H9 (cell line): ENCODE data around the gene DUOX2. TPM values are rescaled to one million over a fixed set of nuclear protein-coding genes. Genes with fewer than 3 reads are reported as not detected.

Source experiments
- DNase-seq: peaks from one replicate; pipeline ENCODE4 v3.0.0-alpha.2; 2017
- H2AFZ ChIP-seq: one replicate; pipeline ENCODE4 v1.6.1; 2013; ENCODE audit warnings: mild to moderate bottlenecking, low read length, control low read depth, moderate library complexity
- H2AK5ac ChIP-seq: 2 replicates; pipeline ENCODE4 v1.6.1; 2013; ENCODE audit warnings: low read length, control low read depth, mixed read lengths; ENCODE audit not compliant: insufficient read length
- H2BK120ac ChIP-seq: one replicate; pipeline ENCODE4 v1.6.1; 2013; ENCODE audit warnings: low read depth, mild to moderate bottlenecking, low read length, control low read depth, inconsistent platforms; ENCODE audit not compliant: poor library complexity, severe bottlenecking
- H2BK12ac ChIP-seq: 2 replicates; pipeline ENCODE4 v1.6.1; 2013; ENCODE audit warnings: low read length, control low read depth, mixed read lengths, low read depth; ENCODE audit not compliant: insufficient read length
- H2BK15ac ChIP-seq: 2 replicates; pipeline ENCODE4 v1.6.1; 2013; ENCODE audit warnings: low read depth, low read length, control low read depth
- H2BK20ac ChIP-seq: one replicate; pipeline ENCODE4 v1.6.1; 2013; ENCODE audit warnings: low read depth, mild to moderate bottlenecking, low read length, control low read depth, inconsistent platforms; ENCODE audit not compliant: poor library complexity, severe bottlenecking
- H2BK5ac ChIP-seq: 2 replicates; pipeline ENCODE4 v1.6.1; 2013; ENCODE audit warnings: low read length, control low read depth, mixed read lengths; ENCODE audit not compliant: insufficient read length
- H3K14ac ChIP-seq: 2 replicates; pipeline ENCODE4 v1.6.1; 2013; ENCODE audit warnings: low read length, control low read depth; ENCODE audit not compliant: insufficient read depth
- H3K18ac ChIP-seq: 2 replicates; pipeline ENCODE4 v1.6.1; 2013; ENCODE audit warnings: low read depth, mild to moderate bottlenecking, mixed read lengths, low read length, control low read depth; ENCODE audit not compliant: insufficient read length
- H3K23ac ChIP-seq: 2 replicates; pipeline ENCODE4 v1.6.1; 2013; ENCODE audit warnings: low read length, control low read depth, mixed read lengths, low read depth; ENCODE audit not compliant: insufficient read length
- H3K23me2 ChIP-seq: 2 replicates; pipeline ENCODE4 v1.6.1; 2013; ENCODE audit warnings: low read depth, mild to moderate bottlenecking, mixed read lengths, low read length, control low read depth; ENCODE audit not compliant: insufficient read length, poor library complexity, severe bottlenecking
- H3K27ac ChIP-seq: 2 replicates; pipeline ENCODE4 v1.5.1; 2013; ENCODE audit warnings: low read length, control low read depth, mixed read lengths, low read depth; ENCODE audit not compliant: insufficient read length
- H3K27me3 ChIP-seq: 2 replicates; pipeline ENCODE4 v1.6.1; 2013; ENCODE audit warnings: low read length, control low read depth, inconsistent platforms; ENCODE audit not compliant: insufficient read depth
- H3K4ac ChIP-seq: 2 replicates; pipeline ENCODE4 v1.6.1; 2013; ENCODE audit warnings: low read depth, mild to moderate bottlenecking, control low read depth, inconsistent platforms, low read length, moderate library complexity
- H3K4me1 ChIP-seq: 2 replicates; pipeline ENCODE4 v1.6.1; 2013; ENCODE audit warnings: low read length, control low read depth, inconsistent platforms; ENCODE audit not compliant: insufficient read depth
- H3K4me2 ChIP-seq: 2 replicates; pipeline ENCODE4 v1.6.1; 2013; ENCODE audit warnings: low read length, control low read depth, mixed read lengths; ENCODE audit not compliant: insufficient read length, insufficient read depth
- H3K56ac ChIP-seq: 2 replicates; pipeline ENCODE4 v1.6.1; 2013; ENCODE audit warnings: low read depth, mild to moderate bottlenecking, mixed read lengths, low read length, control low read depth; ENCODE audit not compliant: insufficient read length
- H3K79me1 ChIP-seq: 2 replicates; pipeline ENCODE4 v1.6.1; 2013; ENCODE audit warnings: low read depth, mild to moderate bottlenecking, moderate library complexity, low read length, control low read depth, inconsistent platforms; ENCODE audit not compliant: insufficient read depth, poor library complexity, severe bottlenecking
- H3K79me2 ChIP-seq: 2 replicates; pipeline ENCODE4 v1.6.1; 2013; ENCODE audit warnings: low read length, control low read depth, inconsistent platforms; ENCODE audit not compliant: insufficient read depth
- H3K9ac ChIP-seq: 2 replicates; pipeline ENCODE4 v1.6.1; 2013; ENCODE audit warnings: low read length, control low read depth, mixed read lengths; ENCODE audit not compliant: insufficient read length; ENCODE audit errors: extremely low read depth
- H3K9me3 ChIP-seq: one replicate; pipeline ENCODE4 v1.6.1; 2013; ENCODE audit warnings: low read depth, low read length, inconsistent platforms; ENCODE audit not compliant: control insufficient read depth
- H3T11ph ChIP-seq: one replicate; pipeline ENCODE4 v1.6.1; 2013; ENCODE audit warnings: mild to moderate bottlenecking, low read length, control low read depth, inconsistent platforms
- H4K20me1 ChIP-seq: one replicate; pipeline ENCODE4 v1.6.1; 2013; ENCODE audit not compliant: control insufficient read depth, insufficient read length, insufficient read depth
- H4K5ac ChIP-seq: 2 replicates; pipeline ENCODE4 v1.6.1; 2013; ENCODE audit warnings: low read depth, mild to moderate bottlenecking, mixed read lengths, low read length, control low read depth; ENCODE audit not compliant: insufficient read length
- H4K8ac ChIP-seq: replicated peaks from 2 replicates; pipeline ENCODE4 v1.6.1; 2013; ENCODE audit warnings: low read length, control low read depth, mixed read lengths, low read depth; ENCODE audit not compliant: insufficient read length
- H4K91ac ChIP-seq: 2 replicates; pipeline ENCODE4 v1.6.1; 2013; ENCODE audit warnings: low read depth, mild to moderate bottlenecking, moderate library complexity, mixed read lengths, low read length, control low read depth; ENCODE audit not compliant: insufficient read length
- H3K27ac Mint-ChIP-seq, 3 experiments: 2 replicates in 2 of 3; 3 replicates in 1 of 3; pipeline ENCODE4 v1.8.0; 2020 to 2021; ENCODE audit warnings: mixed read lengths in 3 of 3, mild to moderate bottlenecking in 1 of 3, moderate library complexity in 1 of 3
- H3K27me3 Mint-ChIP-seq: 2 replicates; pipeline ENCODE4 v1.8.0; 2021; ENCODE audit warnings: low read depth, mild to moderate bottlenecking, moderate library complexity, mixed read lengths
- H3K36me3 Mint-ChIP-seq, 3 experiments: 2 replicates in 2 of 3; 3 replicates in 1 of 3; pipeline ENCODE4 v1.8.0; 2020 to 2021; ENCODE audit warnings: low read depth in 3 of 3, mixed read lengths in 3 of 3; ENCODE audit not compliant: insufficient read depth in 1 of 3
- H3K4me1 Mint-ChIP-seq, 2 experiments: 2 replicates each; pipeline ENCODE4 v1.8.0; 2020; ENCODE audit warnings: mixed read lengths in 2 of 2
- H3K4me3 Mint-ChIP-seq, 2 experiments: 2 replicates in 1 of 2; 3 replicates in 1 of 2; pipeline ENCODE4 v1.8.0; 2020 to 2021; ENCODE audit warnings: mild to moderate bottlenecking in 2 of 2, mixed read lengths in 2 of 2, moderate library complexity in 1 of 2
- H3K9me3 Mint-ChIP-seq, 2 experiments: 2 replicates in 1 of 2; 3 replicates in 1 of 2; pipeline ENCODE4 v1.8.0; 2020; ENCODE audit warnings: mild to moderate bottlenecking in 2 of 2, mixed read lengths in 2 of 2, moderate library complexity in 1 of 2
- CTCF ChIP-seq: fragments of 200-600 bp; sonication (generic); conservative IDR thresholded peaks from 3 replicates; pipeline ENCODE4 v1.8.0; 2021; ENCODE audit warnings: antibody characterized with exemption, mild to moderate bottlenecking
- WGBS: extraction: QIAGEN DNeasy Blood & Tissue Kit; methylation state at CpG from one replicate; pipeline ENCODE4 v1.1.7; 2013; ENCODE audit warnings: missing lambda C conversion rate, low lambda C conversion rate, mixed read lengths; ENCODE audit not compliant: insufficient read length; ENCODE audit errors: extremely low coverage; 5-methylcytosine and 5-hydroxymethylcytosine counted together
- total RNA-seq: library from RNA; stranded (reverse); gene quantifications from 2 replicates; pipeline ENCODE4 v1.2.1, GENCODE V29; 2021

Gene DUOX2
- total RNA-seq, 1 experiment from 2014 or later, result 0.42 TPM

GRCh38 chr15:45088801-45089711 lies 24.9 kb downstream of the DUOX2 start:
- no peaks in the 10 kb centered on the region for H3K27me3 ChIP-seq
- no peak overlapping the region for H2BK5ac ChIP-seq
- H4K91ac ChIP-seq, result no peak overlapping the region
- no peak overlapping the region for H3K14ac ChIP-seq
- H3K9ac ChIP-seq, result no peak overlapping the region
- Mint-ChIP-seq H3K9me3 (no peaks in the 10 kb centered on the region), H3K4me1 (no peaks in the 10 kb centered on the region), H3K4me3 (no peak overlapping the region), H3K27me3 (peaks cover 25% of the 10 kb centered on the region), H3K36me3 (no peaks in the 10 kb centered on the region), H3K27ac (no peak overlapping the region)
- H3K4me2 ChIP-seq, result no peak overlapping the region
- no peak overlapping the region for H4K8ac ChIP-seq
- no peak overlapping the region for H2AFZ ChIP-seq
- TF ChIP-seq CTCF, result no peak
- H3K18ac ChIP-seq, result no peak overlapping the region
- H3K27ac ChIP-seq, result no peak overlapping the region
- no peak overlapping the region for H3K23ac ChIP-seq
- H3T11ph ChIP-seq, result no peak overlapping the region
- no peaks in the 10 kb centered on the region for H3K79me2 ChIP-seq
- no peak overlapping the region for H2BK12ac ChIP-seq
- no peaks in the 10 kb centered on the region for H3K4me1 ChIP-seq
- no peaks in the 10 kb centered on the region for H3K79me1 ChIP-seq
- no CpG with 5 or more reads among the region's 10 CpGs for WGBS
- no peak overlapping the region for H2BK15ac ChIP-seq
- no peak overlapping the region for H3K4ac ChIP-seq
- H2AK5ac ChIP-seq, result no peak overlapping the region
- H3K9me3 ChIP-seq, result no peaks in the 10 kb centered on the region
- H4K5ac ChIP-seq, result no peak overlapping the region
- DNase-seq, result no peak
- H3K56ac ChIP-seq, result no peak overlapping the region
- no peak overlapping the region for H2BK120ac ChIP-seq
- no peaks in the 10 kb centered on the region for H3K23me2 ChIP-seq
- no peaks in the 10 kb centered on the region for H4K20me1 ChIP-seq
- H2BK20ac ChIP-seq, result no peak overlapping the region
